GM21423 (cell line): ENCODE data around the gene ASB13.
A peak's percentile ranks its signal among the peaks of the same experiment; 100 is the strongest.

Experiments used
- ATAC-seq: cut with Tn5 transposase; IDR thresholded peaks from one replicate; pipeline ENCODE4 v1.9.1; 2021; ENCODE audit warnings: mild to moderate bottlenecking, moderate library complexity; ENCODE audit not compliant: unreplicated experiment

ASB13 gene

GRCh38 chr10:5648494-5649457 is 17.6 kb downstream of the ASB13 start:
- ATAC-seq, result no peak

- no peak for ATAC-seq
Measured at GRCh38 chr10:5647507-5648240, 18.7 kb downstream of the ASB13 start.

GRCh38 chr10:5645944-5646617 is 20.3 kb downstream of the ASB13 start:
- ATAC-seq, result no peak

- ATAC-seq, result peak; percentile 55
Measured at GRCh38 chr10:5645375-5645774, 21.0 kb downstream of the ASB13 start.

- ATAC-seq, result no peak
Measured at GRCh38 chr10:5644930-5645329, 21.5 kb downstream of the ASB13 start.

GRCh38 chr10:5643346-5644067 is 22.9 kb downstream of the ASB13 start:
- no peak for ATAC-seq

GRCh38 chr10:5641501-5641900 is 24.9 kb downstream of the ASB13 start:
- no peak for ATAC-seq

- ATAC-seq, result no peak
Measured at GRCh38 chr10:5640501-5640900, 25.9 kb downstream of the ASB13 start.

GRCh38 chr10:5640036-5640435 is 26.4 kb downstream of the ASB13 start:
- no peak for ATAC-seq

- no peak for ATAC-seq
Measured at GRCh38 chr10:5639066-5639465, 27.3 kb downstream of the ASB13 start.

- ATAC-seq, result no peak
Measured at GRCh38 chr10:5638494-5638893, 27.9 kb downstream of the ASB13 start.

- no peak for ATAC-seq
Measured at GRCh38 chr10:5634918-5635317, 31.5 kb downstream of the ASB13 start.

GRCh38 chr10:5633166-5633749 is 33.1 kb downstream of the ASB13 start:
- ATAC-seq, result no peak

GRCh38 chr10:5632446-5632845 is 33.9 kb downstream of the ASB13 start:
- no peak for ATAC-seq

- no peak for ATAC-seq
Measured at GRCh38 chr10:5631936-5632335, 34.5 kb downstream of the ASB13 start.

GRCh38 chr10:5630112-5630436 is 36.3 kb downstream of the ASB13 start:
- ATAC-seq, result no peak

- peak; percentile 74 for ATAC-seq
Measured at GRCh38 chr10:5629303-5630111, 36.9 kb downstream of the ASB13 start.

- ATAC-seq, result no peak
Measured at GRCh38 chr10:5628451-5629302, 37.7 kb downstream of the ASB13 start.
